HG03432 (cell line): ENCODE data around the gene SPDYE2B.
"Not testable (repeated sequence)": the region's sequence is repeated elsewhere in the genome, so short reads cannot be mapped to it uniquely, and the experiment has no call there.

Experiments
- ATAC-seq: cut with Tn5 transposase; IDR thresholded peaks from one replicate; pipeline ENCODE4 v1.9.1; 2021; ENCODE audit warnings: mild to moderate bottlenecking, moderate library complexity; ENCODE audit not compliant: unreplicated experiment

Gene SPDYE2B

DNA sequence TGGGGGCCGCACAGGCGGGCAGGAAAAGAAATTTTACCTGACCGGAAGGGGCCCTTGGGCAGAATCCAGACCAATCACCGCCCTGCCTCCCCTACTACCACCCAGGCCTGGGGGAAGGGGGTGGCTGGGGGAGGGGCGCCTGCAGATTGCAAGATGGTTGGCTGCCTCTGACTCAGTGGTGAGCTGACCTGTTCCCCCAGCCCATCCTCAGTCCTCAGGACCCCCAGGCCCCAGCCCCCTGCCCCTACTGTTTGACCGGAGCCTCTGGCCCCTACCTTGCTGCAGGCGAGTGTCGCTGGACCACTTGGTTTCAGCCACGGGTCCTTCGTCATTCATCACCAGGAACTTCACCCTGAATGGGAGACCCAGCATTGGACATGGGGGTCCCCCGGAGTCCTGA is 11.3 kb upstream of the SPDYE2B start:
- ATAC-seq, result not testable (repeated sequence)

DNA sequence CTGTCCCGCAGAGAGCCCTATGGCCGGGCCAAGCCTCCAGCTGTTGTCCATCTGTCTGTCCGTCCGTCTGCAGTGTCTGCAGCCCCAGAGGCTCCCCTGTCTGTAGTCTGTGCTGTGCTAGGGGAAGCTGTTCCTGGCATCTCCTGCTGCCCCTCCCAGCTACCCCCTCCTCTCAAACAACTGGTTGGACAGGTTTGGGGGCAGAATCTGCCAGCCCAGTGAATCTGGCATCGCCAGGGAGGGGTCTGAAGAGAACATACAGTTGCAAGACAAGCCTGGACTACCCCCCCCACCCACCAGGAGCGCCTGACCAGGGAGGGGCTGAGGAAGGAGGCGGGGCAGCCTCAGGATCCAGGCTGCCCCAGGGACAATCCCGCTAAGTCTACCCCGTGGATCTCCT is 7.4 kb upstream of the SPDYE2B start, which contains the start of gene UPK3BL1:
Gene UPK3BL1, minus strand, starts transcription at position 101 of the 400 bp plus-strand sequence. Its CDS starts 50 bp downstream, at position 51.
- ATAC-seq, result not testable (repeated sequence)

DNA sequence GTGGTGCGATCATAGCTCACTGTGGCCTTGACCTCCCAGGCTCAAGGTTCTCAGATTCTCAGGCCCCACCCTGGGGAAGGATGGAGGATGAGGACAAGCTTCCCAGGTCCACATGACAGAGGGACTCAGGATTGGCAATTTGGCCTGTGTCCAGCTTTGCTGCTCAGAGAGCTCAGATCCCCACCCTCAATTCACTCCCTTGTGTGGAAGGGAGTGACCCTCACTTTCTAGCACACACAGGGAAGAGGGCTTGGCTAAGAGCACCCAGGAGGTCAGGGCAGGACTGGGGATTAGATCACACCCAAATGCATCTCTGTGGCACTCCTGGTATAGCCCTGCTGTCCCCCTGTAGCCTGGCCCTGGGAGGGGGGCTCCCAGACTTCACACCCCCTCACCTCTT is 6.7 kb upstream of the SPDYE2B start:
- ATAC-seq, result not testable (repeated sequence)

DNA sequence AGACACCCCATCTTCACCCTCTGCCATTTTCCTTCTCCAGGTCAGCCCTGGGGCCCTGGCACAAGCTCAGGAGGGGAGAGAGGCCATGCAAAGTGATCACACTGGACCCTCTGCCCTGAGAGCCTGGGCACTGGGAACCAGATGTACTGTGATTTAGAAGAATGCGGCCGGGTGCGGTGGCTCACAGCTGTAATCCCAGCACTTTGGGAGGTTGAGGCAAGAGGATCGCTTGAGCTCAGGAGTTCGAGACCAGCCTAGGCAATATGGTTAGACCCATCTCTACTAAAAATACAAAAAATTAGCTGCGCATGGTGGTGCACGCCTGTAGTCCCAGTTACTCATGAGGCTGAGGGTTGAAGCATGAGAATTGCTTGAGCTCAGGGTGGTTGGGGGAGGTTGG is 2.3 kb upstream of the SPDYE2B start:
- ATAC-seq, result not testable (repeated sequence)

DNA sequence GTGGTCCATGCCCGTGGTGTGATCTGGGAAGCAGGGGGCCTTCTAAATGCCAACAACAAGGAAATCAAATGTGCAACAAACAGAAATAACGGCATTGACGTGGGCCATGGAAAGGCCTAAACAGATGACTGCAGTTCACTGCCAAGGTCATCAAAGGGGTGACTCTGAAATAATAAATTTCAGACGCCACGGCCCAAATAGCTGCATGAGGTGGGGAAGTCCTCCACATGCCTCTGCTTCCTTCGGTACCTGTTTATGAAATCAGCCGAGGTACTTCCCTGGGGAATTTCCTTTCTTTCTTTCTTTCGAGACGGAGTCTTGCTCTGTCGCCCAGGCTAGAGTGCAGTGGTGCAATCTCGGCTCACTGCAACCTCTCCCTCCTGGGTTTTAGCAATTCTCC is 14.6 kb downstream of the SPDYE2B start:
- ATAC-seq, result not testable (repeated sequence)

DNA sequence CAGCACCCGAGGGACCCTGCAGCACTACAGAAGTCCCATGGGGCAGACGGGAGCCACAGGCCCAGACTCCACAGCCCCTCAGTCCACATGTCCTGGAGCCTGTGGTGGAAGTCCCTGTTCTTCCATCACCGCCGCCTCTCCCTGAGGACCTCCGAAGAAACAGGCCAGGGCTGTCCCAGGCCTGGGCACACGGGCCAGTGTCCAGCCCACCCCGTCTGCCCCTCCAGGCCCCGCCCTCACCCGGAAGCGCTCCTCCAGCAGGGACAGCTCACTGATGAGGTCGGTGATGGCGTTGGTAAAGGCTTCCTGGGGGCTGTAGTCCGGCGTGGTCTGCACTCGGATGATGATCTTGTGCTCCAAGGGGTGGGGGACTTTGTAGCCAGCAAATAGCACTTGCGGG is 16.7 kb downstream of the SPDYE2B start:
- not testable (repeated sequence) for ATAC-seq

DNA sequence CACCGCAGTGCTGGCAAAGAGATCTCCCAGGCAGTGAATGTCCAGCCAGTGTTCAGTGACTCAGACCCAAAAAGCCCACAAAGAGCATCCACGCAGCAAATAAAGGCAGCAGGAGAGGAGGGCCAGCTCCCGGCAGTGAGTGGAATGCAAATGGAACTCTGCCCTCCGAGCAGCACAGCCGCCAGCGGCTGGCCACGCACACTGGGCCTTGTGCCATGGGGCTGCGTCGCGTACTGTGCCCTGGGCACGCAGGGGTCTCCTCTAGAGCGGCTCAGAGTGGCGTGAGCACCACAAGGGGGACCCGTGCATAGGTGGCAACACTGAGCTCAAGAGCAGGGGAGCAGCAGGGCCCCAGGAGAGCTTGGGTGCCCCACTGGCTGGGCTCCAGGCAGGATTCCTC is 17.4 kb downstream of the SPDYE2B start:
- ATAC-seq, result not testable (repeated sequence)

DNA sequence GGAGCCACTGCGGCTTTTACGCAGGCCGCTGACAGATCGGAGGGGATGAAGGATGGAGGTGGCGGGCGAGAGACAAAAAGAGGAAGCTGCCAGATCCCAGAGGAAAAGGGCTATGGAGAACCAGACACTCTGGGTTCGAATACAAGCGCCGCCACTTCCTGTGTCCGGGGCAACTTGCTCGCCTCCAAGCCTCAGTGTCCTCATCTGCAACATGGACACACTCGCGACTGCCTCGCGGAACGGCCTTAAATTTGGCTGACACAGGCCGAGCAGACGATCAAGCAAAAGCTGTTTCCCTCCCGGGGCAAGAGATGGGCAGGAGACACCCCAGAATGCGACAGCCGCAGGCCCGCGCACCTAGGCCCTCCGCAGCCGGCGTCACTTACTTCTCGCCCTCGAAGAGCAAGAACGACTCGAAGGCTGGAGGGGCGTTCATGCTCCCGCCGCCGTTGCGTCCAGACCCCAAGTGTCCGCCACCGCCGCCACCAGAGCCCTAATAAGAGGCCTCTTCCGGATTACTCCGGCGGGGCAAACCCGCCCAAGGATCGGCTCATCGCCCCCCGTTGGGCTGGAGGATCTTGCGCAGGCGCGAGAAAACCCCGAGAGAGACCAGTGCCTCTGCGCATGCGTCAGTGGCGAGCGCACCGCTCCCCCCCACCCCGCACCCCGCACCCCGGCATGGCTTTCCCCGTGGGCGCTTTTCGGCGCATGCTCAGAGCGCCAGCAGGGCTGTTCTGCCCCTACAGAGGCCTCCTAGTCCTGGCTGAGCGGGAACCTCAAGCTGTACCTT is 21.2 kb downstream of the SPDYE2B start, which contains the start of gene POLR2J2:
Gene POLR2J2, minus strand, starts transcription at position 498 of the 790 bp plus-strand sequence. Its CDS starts 62 bp downstream, at position 436.
- ATAC-seq, result peak; percentile 80

DNA sequence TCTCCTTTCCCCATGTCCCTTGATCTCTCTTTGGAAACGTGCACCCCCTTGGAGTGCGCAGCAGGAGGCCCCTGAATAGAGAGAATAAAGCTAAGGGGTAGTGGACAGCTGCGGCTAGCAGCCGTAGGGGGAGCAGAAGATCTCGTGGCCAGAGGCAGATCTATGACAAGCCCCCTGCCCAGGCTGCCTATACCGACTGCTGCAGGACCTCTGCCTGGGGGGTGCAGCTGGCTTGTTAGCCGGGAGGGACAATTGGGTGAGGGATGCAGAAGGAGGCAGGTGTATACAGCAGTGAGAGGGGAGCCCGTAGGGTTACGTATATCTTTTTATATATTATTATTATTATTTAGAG is 21.8 kb downstream of the SPDYE2B start:
- ATAC-seq, result peak; percentile 38

DNA sequence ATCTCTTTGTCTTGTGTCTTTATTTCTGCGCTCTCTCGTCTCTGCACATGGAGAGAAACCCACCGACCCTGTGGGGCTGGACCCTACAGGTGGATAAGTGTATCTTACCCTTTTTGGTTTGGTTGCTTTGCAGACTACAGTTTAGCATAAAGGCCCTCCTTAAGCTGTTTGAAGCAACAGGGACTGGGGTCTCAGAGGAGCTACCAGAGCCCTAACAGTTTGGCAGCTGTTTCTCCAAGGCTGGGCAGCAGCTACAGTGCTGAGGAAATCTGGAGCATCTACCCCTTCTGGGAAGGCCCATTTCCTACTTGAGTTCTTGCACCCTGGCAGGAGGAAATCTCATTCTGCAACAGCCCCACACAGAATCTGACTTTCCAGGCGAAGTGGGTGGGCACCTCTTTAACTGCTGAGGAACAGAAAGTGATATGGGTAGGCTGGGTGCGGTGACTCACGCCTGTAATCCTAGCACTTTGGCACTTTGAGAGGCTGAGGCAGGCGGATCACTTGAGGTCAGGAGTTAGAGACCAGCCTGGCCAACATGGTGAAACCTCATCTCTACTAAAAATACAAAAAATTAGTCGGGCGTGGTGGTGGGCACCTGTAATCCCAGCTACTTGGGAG is 23.4 kb downstream of the SPDYE2B start:
- ATAC-seq, result not testable (repeated sequence)

DNA sequence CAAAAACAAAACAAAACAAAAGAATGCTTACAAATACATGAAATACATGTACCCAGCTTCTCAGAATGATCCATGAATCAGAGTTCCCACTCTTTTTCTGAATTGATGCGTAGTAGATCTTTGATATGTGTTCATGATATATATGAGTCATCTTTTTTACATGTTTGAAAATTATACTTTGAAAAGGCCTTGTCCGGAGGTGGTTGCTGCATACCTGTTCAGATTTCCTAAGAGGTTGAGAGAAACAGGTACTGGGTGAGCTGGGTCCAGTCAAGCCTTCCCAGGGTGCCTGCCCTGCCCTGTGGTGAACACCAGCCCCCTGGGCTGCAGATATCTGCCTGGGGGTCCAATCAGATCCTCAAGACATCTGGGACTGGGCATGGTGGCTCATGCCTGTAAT is 25.4 kb downstream of the SPDYE2B start:
- ATAC-seq, result not testable (repeated sequence)

DNA sequence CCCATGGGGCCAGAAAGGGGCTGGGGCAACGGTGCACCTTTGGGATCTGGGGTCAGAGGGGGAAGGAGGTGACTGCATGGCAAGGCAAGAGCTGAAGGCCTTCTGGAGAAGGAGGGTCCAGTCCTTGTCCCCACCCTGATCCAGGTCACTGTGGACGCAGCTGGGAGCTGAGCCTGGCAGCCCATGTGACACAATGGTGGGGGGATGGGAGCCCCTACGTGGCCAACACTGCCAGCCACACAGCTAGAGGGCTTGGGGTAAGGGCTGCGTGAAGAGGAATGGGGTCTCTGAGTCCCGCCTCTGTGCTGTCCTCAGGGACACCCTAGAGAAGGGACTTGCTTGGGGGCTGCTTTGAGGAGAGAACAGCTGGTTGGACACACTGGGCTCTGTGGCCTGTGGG is 30.7 kb downstream of the SPDYE2B start:
- not testable (repeated sequence) for ATAC-seq

DNA sequence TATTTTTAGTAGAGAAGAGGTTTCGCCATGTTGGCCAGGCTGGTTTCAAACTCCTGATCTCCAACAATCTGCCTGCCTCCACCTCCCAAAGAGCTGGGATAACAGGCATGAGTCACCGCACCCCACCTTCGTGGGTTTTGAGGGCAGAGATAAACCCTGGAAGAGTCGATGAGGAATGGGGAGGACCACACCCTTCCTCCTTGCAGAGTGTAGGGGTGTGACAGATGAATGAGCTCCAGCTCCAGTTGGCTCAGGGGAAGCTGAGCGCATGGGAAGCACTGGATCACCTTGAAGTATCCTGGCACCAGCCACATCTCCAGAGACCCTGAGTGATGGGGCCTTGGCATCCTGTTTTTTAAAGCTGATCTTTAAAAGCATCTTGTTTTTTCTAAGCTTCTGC is 32.4 kb downstream of the SPDYE2B start:
- not testable (repeated sequence) for ATAC-seq

DNA sequence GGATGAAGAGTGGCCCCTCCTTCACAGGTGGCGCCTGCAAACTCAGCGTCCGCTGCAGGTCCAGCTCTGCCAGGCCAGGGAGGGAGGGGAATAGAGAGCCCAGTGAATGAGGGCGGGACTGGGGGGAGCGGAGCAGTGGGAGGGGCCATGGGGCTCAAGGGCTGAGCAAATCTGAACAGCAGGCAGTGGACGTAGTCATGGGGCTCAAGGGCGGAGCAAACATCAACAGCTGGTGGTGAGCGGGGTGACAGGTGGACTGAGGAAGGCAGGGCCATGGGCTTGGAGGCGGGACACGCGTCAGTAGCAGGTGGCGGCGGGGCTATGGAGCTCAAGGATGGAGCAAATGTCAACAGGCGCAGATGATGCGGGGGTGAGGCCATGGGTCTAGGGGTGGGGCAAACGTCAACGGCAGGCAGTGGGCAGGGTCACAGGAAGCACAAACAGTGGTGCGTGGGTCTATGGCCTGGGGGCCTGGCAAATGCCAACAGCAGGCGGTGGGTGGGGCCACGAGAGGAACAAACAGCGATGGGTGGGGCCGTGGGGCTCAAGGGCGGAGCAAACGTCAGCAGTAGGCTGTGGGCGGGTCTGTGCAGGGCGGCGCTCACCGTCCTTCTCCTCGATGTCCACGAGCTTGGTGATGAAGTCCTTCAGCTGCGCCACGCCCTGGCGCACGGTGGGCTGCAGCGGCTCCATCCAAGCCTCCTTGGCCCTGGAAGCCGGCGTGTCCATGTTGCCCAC is 38.3 kb downstream of the SPDYE2B start:
- peak; percentile 77 for ATAC-seq

DNA sequence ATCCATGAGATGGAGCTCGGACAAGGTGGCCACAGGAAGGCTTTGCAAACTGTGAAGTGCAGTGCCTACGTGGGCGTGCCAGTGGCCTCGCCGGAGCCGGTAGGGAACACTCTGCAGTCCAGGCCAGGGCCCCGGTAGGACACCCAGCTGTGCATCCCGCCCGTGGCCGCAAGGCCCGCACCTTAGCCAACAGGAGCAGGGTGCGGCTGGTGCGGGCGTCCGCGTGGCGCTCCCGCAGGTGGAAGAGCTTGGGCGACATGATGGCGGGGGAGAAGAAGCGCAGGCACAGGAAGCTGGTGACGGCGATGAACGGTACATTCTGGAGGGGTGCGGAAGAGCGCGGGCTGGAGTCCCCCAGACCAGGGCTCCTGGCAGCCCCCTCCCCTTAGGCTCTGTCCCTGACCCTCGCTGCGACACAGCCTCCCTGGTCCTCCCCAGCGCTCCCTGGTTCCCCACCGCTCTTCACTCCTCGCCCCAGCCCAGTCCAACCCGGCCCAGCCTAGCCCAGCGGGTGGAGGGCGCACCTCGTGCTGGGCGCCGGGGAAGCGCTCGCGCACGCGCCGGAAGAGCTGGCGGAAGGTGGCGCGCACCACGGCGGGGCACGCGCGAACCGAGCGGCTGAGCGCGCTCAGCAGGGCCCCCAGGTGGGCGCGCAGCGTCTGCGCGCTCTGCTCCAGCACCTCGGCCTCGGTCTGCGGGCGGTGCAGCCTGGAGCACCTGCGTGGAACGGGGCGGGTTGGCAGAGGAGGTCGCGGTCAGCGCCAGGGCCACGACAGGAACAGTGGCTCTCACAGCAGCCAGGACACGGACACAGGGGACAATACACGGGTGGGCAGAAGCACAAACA is 39.5 kb downstream of the SPDYE2B start:
- peak; percentile 80 for ATAC-seq

DNA sequence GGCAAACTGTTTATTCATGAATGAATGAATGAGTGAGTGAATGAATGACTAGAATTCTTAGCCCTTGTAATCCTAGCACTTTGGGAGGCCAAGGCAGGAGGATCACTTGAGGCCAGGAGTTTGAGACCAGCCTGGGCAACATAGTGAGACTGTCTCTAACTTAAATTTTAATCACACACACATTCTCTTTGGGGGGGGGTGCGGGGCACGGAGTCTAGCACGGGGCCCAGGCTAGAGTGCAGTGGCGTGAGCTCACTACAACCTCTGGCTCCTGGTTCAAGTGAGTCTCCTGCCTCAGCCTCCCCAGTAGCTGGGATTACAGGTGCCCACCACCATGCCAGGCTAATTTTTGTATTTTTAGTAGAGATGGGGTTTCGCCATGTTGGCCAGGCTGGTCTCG is 40.5 kb downstream of the SPDYE2B start:
- not testable (repeated sequence) for ATAC-seq

DNA sequence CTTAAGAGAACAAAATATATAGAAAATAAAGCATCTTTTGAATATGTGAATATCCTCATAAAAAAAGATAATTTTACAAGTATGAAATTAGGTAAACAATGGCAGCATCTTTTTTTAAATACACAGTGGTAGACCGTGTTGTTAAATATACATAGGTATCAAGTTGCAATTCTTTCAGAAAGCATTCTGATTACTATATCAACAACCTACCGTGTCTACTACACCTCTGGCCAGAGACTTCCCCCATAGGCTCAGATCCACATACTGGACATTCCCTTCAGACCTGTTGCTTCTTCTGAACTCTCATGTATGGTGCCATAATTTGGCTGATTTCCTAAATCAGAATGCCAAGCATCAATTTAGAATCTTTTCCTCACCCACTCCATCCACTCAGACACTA is 43.9 kb downstream of the SPDYE2B start:
- not testable (repeated sequence) for ATAC-seq

DNA sequence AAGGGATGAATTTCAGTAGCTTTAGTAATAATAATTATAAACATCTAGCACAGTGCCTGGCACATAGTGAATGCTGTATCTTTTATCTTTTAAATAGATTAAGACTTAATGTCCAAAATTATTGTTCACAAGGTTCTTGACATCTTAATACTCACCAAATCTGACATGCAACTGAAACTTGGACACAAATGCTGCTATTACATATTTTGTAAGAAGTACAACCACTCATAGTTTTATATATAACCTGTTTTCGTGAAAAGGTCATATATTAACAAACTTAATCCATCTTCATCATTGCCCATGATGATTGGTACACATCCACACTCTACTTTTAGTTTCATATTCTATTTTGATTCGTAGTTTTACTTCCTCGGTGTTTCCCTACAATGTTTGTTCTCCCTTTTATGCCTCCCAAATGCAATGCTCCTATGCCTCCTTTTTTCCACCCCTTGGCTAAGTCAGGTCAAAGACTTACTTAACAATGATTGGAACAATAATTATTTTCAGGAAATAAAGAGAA is 45.0 kb downstream of the SPDYE2B start:
- peak; percentile 75 for ATAC-seq

DNA sequence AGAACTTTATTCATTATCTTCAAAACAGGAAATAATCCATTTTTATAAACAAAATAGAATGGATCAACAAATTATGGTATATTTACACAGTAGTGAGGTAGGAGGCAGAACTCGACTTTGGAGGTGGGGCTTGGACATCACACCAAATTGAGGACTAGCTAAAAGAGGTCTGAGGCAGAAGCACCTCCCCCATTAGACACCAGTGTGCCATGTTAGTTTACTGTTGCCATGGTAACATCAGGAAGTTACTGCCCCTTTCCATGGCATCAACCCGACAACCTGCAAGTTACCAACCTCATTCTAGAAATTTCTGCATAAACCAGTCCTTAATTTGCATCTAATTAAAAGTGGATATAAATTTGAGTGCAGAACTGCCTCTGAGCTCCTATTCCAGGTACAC is 45.9 kb downstream of the SPDYE2B start:
- ATAC-seq, result not testable (repeated sequence)
